AG04450 (cell line): ENCODE data around the gene CBFA2T2. TPM values are rescaled to one million over a fixed set of nuclear protein-coding genes. Genes with fewer than 3 reads are reported as not detected.

Experiments used
- CTCF ChIA-PET: fragments of 300-600, 350-600 bp; formaldehyde crosslinking; extraction: SDS; loops from one replicate; lab custom pipeline; 2022; ENCODE audit warnings: antibody characterized with exemption, inconsistent platforms; lab: Charles Lee
- POLR2A ChIA-PET: fragments of 350-600 bp; formaldehyde crosslinking; extraction: SDS; loops from one replicate; lab custom pipeline; 2021; ENCODE audit warnings: antibody characterized with exemption, inconsistent platforms; lab: Yijun Ruan, JAX
- DNase-seq: peaks from one replicate; pipeline ENCODE4 v3.0.0-alpha.2; 2011; ENCODE audit warnings: low read depth, low spot score
- H3K27ac ChIP-seq: one replicate; pipeline ENCODE4 v1.5.1; 2012; ENCODE audit warnings: low read depth, low read length, control low read depth
- H3K27me3 ChIP-seq: one replicate; pipeline ENCODE4 v1.6.0; 2012; ENCODE audit warnings: low read length; ENCODE audit not compliant: control insufficient read depth, insufficient read depth
- H3K4me3 ChIP-seq: 2 replicates; pipeline ENCODE4 v1.5.1; 2011; ENCODE audit warnings: mild to moderate bottlenecking, low read depth, low read length, control low read depth
- H3K9me3 ChIP-seq: 2 replicates; pipeline ENCODE4 v1.5.1; 2012; ENCODE audit warnings: low read length; ENCODE audit not compliant: control insufficient read depth, insufficient read depth
- polyA plus RNA-seq: library from polyadenylated mRNA; depleted of rRNA; stranded (reverse); fragments of >200 nt; gene quantifications from 2 replicates; pipeline ENCODE4 v1.2.3, GENCODE V29; 2011
- TF ChIP-seq, protein P1 (sequence below): IDR thresholded peaks from 2 replicates; pipeline ENCODE4 v1.5.1; 2011; ENCODE audit warnings: low read depth, low read length, control low read depth, inconsistent platforms

Gene CBFA2T2
- polyA plus RNA-seq, 1 experiment = 11.3 TPM

DNA sequence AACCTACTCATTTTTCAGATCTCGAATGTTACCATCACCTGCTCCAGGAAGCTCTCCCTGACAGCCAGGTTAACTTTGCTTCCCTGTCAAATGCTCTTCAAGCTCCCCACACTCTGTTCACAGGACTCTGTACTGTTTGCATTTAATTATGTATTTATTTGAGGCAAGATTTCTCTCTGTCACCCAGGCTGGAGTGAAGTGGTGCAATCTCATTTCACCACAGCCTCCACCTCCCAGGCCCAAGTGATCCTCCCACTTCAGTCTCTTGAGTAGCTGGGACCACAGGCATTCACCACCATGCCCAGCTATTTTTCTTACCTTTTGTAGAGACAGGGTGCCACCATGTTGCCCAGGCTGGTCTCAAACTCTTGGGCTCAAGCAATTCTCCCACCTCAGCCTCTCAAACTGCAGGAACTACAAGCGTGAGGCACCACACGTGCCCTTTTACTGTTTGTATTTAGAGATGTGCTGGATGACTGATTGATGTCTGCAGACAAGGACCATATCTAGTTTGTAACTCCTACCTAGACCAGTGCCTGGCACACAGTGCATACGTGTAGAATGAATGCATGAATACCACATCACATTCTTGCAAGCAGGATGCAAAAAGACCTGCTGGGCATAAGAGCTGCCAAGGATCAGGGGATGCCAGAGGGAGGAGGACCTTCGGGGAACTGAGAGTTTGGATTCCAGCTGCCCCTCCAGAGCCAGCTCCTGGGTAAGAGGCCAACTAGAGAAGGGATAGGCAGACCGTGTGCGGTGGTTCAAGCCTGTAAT lies 15.6 kb upstream of the CBFA2T2 start:
- no peaks in the 10 kb centered on the region for H3K9me3 ChIP-seq
- no peak for DNase-seq
- TF ChIP-seq, protein P1, sequence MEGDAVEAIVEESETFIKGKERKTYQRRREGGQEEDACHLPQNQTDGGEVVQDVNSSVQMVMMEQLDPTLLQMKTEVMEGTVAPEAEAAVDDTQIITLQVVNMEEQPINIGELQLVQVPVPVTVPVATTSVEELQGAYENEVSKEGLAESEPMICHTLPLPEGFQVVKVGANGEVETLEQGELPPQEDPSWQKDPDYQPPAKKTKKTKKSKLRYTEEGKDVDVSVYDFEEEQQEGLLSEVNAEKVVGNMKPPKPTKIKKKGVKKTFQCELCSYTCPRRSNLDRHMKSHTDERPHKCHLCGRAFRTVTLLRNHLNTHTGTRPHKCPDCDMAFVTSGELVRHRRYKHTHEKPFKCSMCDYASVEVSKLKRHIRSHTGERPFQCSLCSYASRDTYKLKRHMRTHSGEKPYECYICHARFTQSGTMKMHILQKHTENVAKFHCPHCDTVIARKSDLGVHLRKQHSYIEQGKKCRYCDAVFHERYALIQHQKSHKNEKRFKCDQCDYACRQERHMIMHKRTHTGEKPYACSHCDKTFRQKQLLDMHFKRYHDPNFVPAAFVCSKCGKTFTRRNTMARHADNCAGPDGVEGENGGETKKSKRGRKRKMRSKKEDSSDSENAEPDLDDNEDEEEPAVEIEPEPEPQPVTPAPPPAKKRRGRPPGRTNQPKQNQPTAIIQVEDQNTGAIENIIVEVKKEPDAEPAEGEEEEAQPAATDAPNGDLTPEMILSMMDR = no peak
- H3K27me3 ChIP-seq = peaks cover 35% of the 10 kb centered on the region
- ChIA-PET CTCF (interaction anchor here (1.3 kb wide), 1 partner anchor 17 kb away, joined by 5 read pairs; no protein-coding TSS in a partner anchor), POLR2A (no interaction called here)
- no peak overlapping the region for H3K27ac ChIP-seq
- no peak overlapping the region for H3K4me3 ChIP-seq

DNA sequence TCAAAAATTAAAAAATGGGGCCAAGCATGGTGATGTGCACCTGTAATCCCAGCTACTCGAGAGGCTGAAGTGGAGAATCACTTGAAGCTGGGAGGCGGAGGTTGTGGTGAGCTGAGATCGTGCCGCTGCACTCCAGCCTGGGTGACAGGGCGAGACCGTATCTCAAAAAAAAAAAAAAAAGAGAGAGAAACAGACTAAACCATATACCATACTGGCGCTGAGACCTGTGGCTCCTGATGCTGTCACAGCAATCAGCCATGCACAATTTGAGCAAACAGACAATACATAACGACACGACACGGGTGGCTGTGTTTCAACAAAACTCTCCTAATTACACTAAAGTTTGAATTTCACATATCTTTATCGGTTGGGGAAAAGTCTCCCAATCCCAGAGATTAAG lies 14.9 kb upstream of the CBFA2T2 start:
- ChIA-PET POLR2A (no interaction called here), CTCF (no interaction called here)
- TF ChIP-seq, protein P1 = no peak
- H3K27ac ChIP-seq = no peak overlapping the region
- H3K4me3 ChIP-seq = no peak overlapping the region
- peaks cover 35% of the 10 kb centered on the region for H3K27me3 ChIP-seq
- DNase-seq = no peak
- no peaks in the 10 kb centered on the region for H3K9me3 ChIP-seq

DNA sequence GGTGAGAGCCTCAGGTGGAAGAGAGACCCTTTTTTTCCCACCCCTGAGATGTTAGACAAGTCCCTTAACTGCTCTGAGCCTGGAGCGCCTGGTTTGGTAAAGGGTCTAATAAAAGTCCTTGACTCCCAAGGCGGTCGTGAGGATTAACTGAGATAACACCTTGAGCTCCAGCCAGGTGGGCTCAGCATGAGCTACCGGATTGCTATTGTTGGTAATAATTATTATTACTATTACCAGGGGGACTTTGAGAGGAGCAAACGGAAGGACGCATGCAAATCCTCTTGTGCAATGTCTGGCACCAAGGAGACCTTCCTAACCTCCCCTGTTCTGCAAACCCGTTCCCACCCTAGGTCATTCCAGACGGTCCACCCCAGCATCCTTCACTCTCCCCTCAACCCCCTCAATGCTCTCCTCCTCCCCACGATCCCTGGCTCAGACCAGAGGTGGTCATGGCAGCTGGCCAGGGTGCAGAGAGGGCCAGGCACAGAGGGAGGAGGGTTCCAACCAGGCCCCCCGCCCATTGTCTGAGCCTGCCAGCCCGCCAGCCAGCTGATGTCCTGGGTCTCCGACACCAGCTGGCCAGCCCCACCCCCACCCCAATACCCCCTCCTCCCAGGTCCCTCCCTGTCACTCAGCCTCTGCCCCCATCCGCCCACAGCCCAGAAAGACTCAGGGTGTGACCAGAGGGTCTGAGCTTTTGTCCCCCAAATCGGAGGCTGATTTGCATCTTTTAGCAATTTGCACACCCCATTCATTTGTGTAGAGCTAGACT lies 14.3 kb upstream of the CBFA2T2 start:
- TF ChIP-seq, protein P1 = no peak
- DNase-seq = no peak
- POLR2A ChIA-PET = interaction anchor here (1.1 kb wide), 1 partner anchor 14 kb away, joined by 3 read pairs; the partner anchor contains the start of gene CBFA2T2

DNA sequence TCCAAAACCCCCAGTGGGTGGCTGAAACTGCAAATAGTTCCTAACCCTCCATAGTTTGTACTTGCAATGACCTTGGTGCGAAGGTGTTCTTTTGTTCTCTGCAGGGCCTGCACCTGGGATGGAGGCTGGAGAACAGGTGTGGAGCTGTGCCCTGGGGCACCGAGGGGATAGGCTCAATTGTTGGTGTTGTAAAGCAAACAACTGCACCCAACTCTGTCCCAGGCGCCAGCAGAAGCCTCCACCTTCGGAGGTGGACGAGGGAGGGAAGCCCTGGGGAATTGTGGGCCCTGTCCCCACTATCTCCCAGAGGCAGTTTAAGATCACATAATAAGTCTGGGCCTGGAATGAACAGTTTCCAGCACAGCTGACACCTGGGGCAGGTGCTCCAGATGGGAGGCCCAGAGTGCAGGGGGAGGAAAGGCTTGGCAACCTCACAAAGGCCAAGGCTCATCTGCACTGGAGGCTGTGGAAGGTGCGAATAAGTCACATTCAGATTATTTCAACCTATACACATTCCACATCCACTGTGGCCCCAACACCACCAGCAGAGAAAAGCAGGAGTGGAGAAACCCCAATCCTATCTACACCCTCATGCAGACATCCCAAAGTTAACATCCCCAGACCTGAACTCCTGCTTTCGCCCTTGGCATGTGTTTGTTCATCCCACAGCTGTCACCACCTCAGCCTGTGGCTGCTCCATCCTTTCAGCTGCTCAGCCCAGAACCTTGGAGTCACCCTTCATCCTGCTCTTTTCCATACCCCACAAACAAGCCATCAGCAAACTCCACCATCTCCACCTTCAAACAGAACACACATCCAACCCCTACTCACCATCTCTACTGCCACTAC lies 12.3 kb upstream of the CBFA2T2 start:
- Histone ChIP-seq H3K9me3 (no peaks in the 10 kb centered on the region), H3K4me3 (no peak overlapping the region), H3K27ac (no peak overlapping the region), H3K27me3 (peaks cover 24% of the 10 kb centered on the region)
- no peak for DNase-seq
- CTCF ChIA-PET = no interaction called here
- TF ChIP-seq, protein P1 = no peak
- POLR2A ChIA-PET = no interaction called here

More for the DNA sequence above, 14.3 kb upstream of the CBFA2T2 start:
- H3K9me3 ChIP-seq = no peaks in the 10 kb centered on the region
- H3K27me3 ChIP-seq = peaks cover 29% of the 10 kb centered on the region
- CTCF ChIA-PET = no interaction called here
- H3K4me3 ChIP-seq = no peak overlapping the region
- no peak overlapping the region for H3K27ac ChIP-seq
